ENCODE results near the gene GOLGB1.
"Not testable (repeated sequence)": the region's sequence is repeated elsewhere in the genome, so short reads cannot be mapped to it uniquely, and the experiment has no call there.

The GOLGB1 gene

GRCh38 chr3:121705541-121705940 lies 44.0 kb downstream of the GOLGB1 start:
- H3K4me3 ChIP-seq (ENCODE audit: low read depth, low read length), result no peak overlapping the region
- no peak for TF ChIP-seq CTCF (IDR thresholded peaks at IDR 0.05; ENCODE audit: borderline replicate concordance, insufficient read depth, low read depth, low read length)

GRCh38 chr3:121703973-121704372 lies 45.6 kb downstream of the GOLGB1 start:
- no peak for TF ChIP-seq CTCF (IDR thresholded peaks at IDR 0.05; ENCODE audit: borderline replicate concordance, insufficient read depth, low read depth, low read length)
- no peak overlapping the region for H3K4me3 ChIP-seq (ENCODE audit: low read depth, low read length)

GRCh38 chr3:121698901-121699300 lies 50.6 kb downstream of the GOLGB1 start:
- no peak for TF ChIP-seq CTCF (IDR thresholded peaks at IDR 0.05; ENCODE audit: borderline replicate concordance, insufficient read depth, low read depth, low read length)

GRCh38 chr3:121698476-121698875 lies 51.1 kb downstream of the GOLGB1 start:
- H3K4me3 ChIP-seq (ENCODE audit: low read depth, low read length), result no peak overlapping the region
- no peak for TF ChIP-seq CTCF (IDR thresholded peaks at IDR 0.05; ENCODE audit: borderline replicate concordance, insufficient read depth, low read depth, low read length)

More at GRCh38 chr3:121698901-121699300, 50.6 kb downstream of the GOLGB1 start:
- no peak overlapping the region for H3K4me3 ChIP-seq (ENCODE audit: low read depth, low read length)

- H3K4me3 ChIP-seq (ENCODE audit: low read depth, low read length), result no peak overlapping the region
- TF ChIP-seq CTCF (IDR thresholded peaks at IDR 0.05; ENCODE audit: borderline replicate concordance, insufficient read depth, low read depth, low read length), result no peak
Measured at GRCh38 chr3:121696186-121696585, 53.4 kb downstream of the GOLGB1 start.

- H3K4me3 ChIP-seq (ENCODE audit: low read depth, low read length), result no peak overlapping the region
- no peak for TF ChIP-seq CTCF (IDR thresholded peaks at IDR 0.05; ENCODE audit: borderline replicate concordance, insufficient read depth, low read depth, low read length)
Measured at GRCh38 chr3:121692010-121692699, 57.4 kb downstream of the GOLGB1 start.

- H3K4me3 ChIP-seq (ENCODE audit: low read depth, low read length), result no peak overlapping the region
- no peak for TF ChIP-seq CTCF (IDR thresholded peaks at IDR 0.05; ENCODE audit: borderline replicate concordance, insufficient read depth, low read depth, low read length)
Measured at GRCh38 chr3:121690777-121691405, 58.6 kb downstream of the GOLGB1 start.

GRCh38 chr3:121688747-121689146 lies 60.8 kb downstream of the GOLGB1 start:
- not testable (repeated sequence) for H3K4me3 ChIP-seq (ENCODE audit: low read depth, low read length)

All from GM12875 (cell line).